ENCODE results near the gene TBC1D1. TPM values are rescaled to one million over a fixed set of nuclear protein-coding genes. Genes with fewer than 3 reads are reported as not detected.

The TBC1D1 gene
- polyA plus RNA-seq, 3 donors, result 23.3 to 70.0 (median 31.5) TPM

- intact Hi-C loops (cut with micrococcal nuclease), result loop anchor here in 1 of 2 donors (5.0 to 10.0 kb wide), 2 partner anchors 39 to 67 kb away; partner anchors contain the start of gene PGM2
- Histone ChIP-seq H3K27me3 (ENCODE audit: control insufficient read depth in 2 of 2, insufficient read depth in 2 of 2, low read length in 2 of 2) (no peaks in the 10 kb centered on the region), H3K27ac (ENCODE audit: low read depth in 1 of 2, low read length in 2 of 2) (peak overlapping the region; percentile 62 to 85), H2AFZ (ENCODE audit: insufficient read depth, low read depth, low read length, poor library complexity, severe bottlenecking) (peak overlapping the region; percentile 88), H3K4me1 (ENCODE audit: control insufficient read depth in 1 of 2, insufficient read depth in 2 of 2, low read length in 2 of 2) (peaks cover 40 to 43% of the 10 kb centered on the region in 2 donors), H3K4me2 (replicated peaks; ENCODE audit: extremely low read depth, low read length, poor library complexity, severe bottlenecking) (peak overlapping the region; percentile 88), H4K20me1 (ENCODE audit: insufficient read depth, low read length) (peaks cover 37% of the 10 kb centered on the region), H3K36me3 (replicated peaks in 1 of 2; ENCODE audit: control insufficient read depth in 1 of 2, insufficient read depth in 2 of 2, low read length in 2 of 2) (peaks cover 0 to 8% of the 10 kb centered on the region in 2 donors), H3K4me3 (replicated peaks in 1 of 3; ENCODE audit: low read depth in 2 of 3, low read length in 3 of 3) (peak overlapping the region; percentile 63 to 99 (median 92)), H3K9ac (ENCODE audit: insufficient read depth, low read length, poor library complexity, severe bottlenecking) (peak overlapping the region; percentile 83), H3K79me2 (ENCODE audit: insufficient read depth, low read length) (peaks cover 52% of the 10 kb centered on the region), H3K9me3 (replicated peaks in 1 of 2; ENCODE audit: control insufficient read depth in 1 of 2, insufficient read depth in 1 of 2, low read length in 2 of 2) (no peaks in the 10 kb centered on the region)
- peak; percentile 26 to 45 (median 33) for DNase-seq
- H3K9me3 Mint-ChIP-seq, result no peaks in the 10 kb centered on the region
- peaks cover 45% of the 10 kb centered on the region for H3K4me1 Mint-ChIP-seq
- H3K36me3 Mint-ChIP-seq, result peaks cover 7 to 17% of the 10 kb centered on the region in 2 donors
- TF ChIP-seq, protein P1, sequence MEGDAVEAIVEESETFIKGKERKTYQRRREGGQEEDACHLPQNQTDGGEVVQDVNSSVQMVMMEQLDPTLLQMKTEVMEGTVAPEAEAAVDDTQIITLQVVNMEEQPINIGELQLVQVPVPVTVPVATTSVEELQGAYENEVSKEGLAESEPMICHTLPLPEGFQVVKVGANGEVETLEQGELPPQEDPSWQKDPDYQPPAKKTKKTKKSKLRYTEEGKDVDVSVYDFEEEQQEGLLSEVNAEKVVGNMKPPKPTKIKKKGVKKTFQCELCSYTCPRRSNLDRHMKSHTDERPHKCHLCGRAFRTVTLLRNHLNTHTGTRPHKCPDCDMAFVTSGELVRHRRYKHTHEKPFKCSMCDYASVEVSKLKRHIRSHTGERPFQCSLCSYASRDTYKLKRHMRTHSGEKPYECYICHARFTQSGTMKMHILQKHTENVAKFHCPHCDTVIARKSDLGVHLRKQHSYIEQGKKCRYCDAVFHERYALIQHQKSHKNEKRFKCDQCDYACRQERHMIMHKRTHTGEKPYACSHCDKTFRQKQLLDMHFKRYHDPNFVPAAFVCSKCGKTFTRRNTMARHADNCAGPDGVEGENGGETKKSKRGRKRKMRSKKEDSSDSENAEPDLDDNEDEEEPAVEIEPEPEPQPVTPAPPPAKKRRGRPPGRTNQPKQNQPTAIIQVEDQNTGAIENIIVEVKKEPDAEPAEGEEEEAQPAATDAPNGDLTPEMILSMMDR (IDR thresholded peaks at IDR 0.05), result no peak
- under 1% methylated on average over 27 of the region's 49 CpGs for WGBS (ENCODE audit: insufficient coverage)
- peak overlapping the region; percentile 83 to 93 (median 90) for H3K27ac Mint-ChIP-seq
- H3K27me3 Mint-ChIP-seq (ENCODE audit: low read depth in 3 of 3), result peaks cover 7 to 10% (median 7%) of the 10 kb centered on the region in 3 donors
- H3K4me3 Mint-ChIP-seq, result peak overlapping the region; percentile 88 to 95
These were observed 626 bp downstream of the TBC1D1 start for GRCh38 chr4:37891260-37892159.

- 25% methylated on average over 2 of the region's 5 CpGs for WGBS (ENCODE audit: insufficient coverage)
- Histone ChIP-seq H3K9me3 (replicated peaks in 1 of 2; ENCODE audit: control insufficient read depth in 1 of 2, insufficient read depth in 1 of 2, low read length in 2 of 2) (no peaks in the 10 kb centered on the region), H2AFZ (ENCODE audit: insufficient read depth, low read depth, low read length, poor library complexity, severe bottlenecking) (no peak overlapping the region), H3K27me3 (ENCODE audit: control insufficient read depth in 2 of 2, insufficient read depth in 2 of 2, low read length in 2 of 2) (no peaks in the 10 kb centered on the region), H3K79me2 (ENCODE audit: insufficient read depth, low read length) (peaks cover 63% of the 10 kb centered on the region), H4K20me1 (ENCODE audit: insufficient read depth, low read length) (peaks cover 49% of the 10 kb centered on the region), H3K4me2 (replicated peaks; ENCODE audit: extremely low read depth, low read length, poor library complexity, severe bottlenecking) (peak overlapping the region; percentile 88), H3K27ac (ENCODE audit: low read depth in 1 of 2, low read length in 2 of 2) (peak overlapping the region; percentile 40 to 85), H3K4me3 (replicated peaks in 1 of 3; ENCODE audit: low read depth in 2 of 3, low read length in 3 of 3) (peak overlapping the region in 2 of 3 experiments; percentile 92 to 99), H3K36me3 (replicated peaks in 1 of 2; ENCODE audit: control insufficient read depth in 1 of 2, insufficient read depth in 2 of 2, low read length in 2 of 2) (peaks cover 0 to 8% of the 10 kb centered on the region in 2 donors), H3K4me1 (ENCODE audit: control insufficient read depth in 1 of 2, insufficient read depth in 2 of 2, low read length in 2 of 2) (peaks cover 40 to 48% of the 10 kb centered on the region in 2 donors), H3K9ac (ENCODE audit: insufficient read depth, low read length, poor library complexity, severe bottlenecking) (no peak overlapping the region)
- H3K4me1 Mint-ChIP-seq, result peaks cover 50% of the 10 kb centered on the region
- H3K36me3 Mint-ChIP-seq, result peaks cover 10 to 17% of the 10 kb centered on the region in 2 donors
- no peaks in the 10 kb centered on the region for H3K9me3 Mint-ChIP-seq
- peak; percentile 63 to 78 (median 78) for DNase-seq
- peak overlapping the region; percentile 82 to 91 (median 85) for H3K27ac Mint-ChIP-seq
- H3K4me3 Mint-ChIP-seq, result peak overlapping the region; percentile 88 to 95
- intact Hi-C loops (cut with micrococcal nuclease), result loop anchor here in 1 of 2 donors (5.0 to 10.0 kb wide), 2 partner anchors 40 to 68 kb away; partner anchors contain the start of gene PGM2
- H3K27me3 Mint-ChIP-seq (ENCODE audit: low read depth in 3 of 3), result peaks cover 7 to 10% (median 7%) of the 10 kb centered on the region in 3 donors
- TF ChIP-seq, protein P1 (IDR thresholded peaks at IDR 0.05), result no peak
These were observed 1.8 kb downstream of the TBC1D1 start for GRCh38 chr4:37892641-37893040.

Measured in CD14-positive monocyte (primary cell).